Activated effector memory CD4-positive, alpha-beta T cell treated with Interleukin-2 at 50 U/mL for 16 hours (primary cell): ENCODE data around the gene PAIP2B.
"Not testable (repeated sequence)": the region's sequence is repeated elsewhere in the genome, so short reads cannot be mapped to it uniquely, and the experiment has no call there.

Source experiments
- DNase-seq: peaks from one replicate; pipeline ENCODE4 v3.0.0-alpha.2; 2020

Gene PAIP2B, protein sequence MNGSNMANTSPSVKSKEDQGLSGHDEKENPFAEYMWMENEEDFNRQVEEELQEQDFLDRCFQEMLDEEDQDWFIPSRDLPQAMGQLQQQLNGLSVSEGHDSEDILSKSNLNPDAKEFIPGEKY

DNA sequence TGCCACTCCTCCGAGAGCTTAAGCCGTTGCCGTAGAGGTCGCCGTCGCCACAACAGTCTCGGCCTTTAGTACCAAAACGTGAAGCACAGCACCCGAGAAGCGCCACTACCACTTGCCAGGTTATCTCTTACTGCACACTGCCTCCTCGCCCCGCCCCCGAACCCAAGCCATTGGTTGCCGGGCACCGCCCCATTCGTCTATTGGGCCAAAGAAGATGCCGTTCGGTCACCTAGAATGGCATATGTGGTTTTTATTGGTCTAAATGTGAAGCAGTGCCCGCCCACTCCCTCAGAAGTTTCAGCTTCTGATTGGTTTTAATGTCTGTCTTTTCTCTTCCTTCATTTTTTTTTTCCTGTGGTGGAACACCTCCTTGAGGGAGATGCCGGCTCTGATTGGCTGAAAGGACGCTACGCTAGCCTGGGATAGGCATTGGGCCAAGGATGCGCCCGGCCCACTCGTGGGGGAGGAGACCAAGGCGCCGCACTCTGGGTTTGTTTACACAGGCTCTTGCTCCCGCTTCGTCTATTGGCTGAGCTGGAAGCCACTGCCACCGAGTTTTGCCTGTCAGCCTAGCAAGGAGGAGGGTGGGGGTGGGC is at the start of gene PAIP2B:
Gene PAIP2B (minus strand): TSS at position 139 of the 596 bp plus-strand sequence. CDS start 24,514 bp downstream, outside the sequence.
- peak; percentile 98 for DNase-seq

DNA sequence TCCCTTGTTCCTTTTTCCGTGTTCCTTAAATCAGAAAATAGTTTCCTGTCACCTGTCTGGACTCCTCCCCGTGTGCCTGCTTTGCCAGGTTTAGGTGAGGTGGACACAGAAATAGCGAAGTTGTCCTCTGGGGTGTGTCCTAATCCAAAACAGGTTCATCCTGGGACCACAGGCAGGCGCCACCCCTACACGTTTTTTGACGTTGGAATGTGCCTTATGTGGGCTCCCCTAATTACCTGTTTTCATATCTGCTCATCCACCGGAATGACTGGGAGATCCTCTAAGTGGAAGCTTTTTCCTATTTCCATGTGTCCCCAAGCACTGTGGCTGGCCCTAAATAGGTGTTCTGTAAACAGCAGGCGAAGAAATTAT is 49.0 kb upstream of the PAIP2B start:
- DNase-seq, result no peak

DNA sequence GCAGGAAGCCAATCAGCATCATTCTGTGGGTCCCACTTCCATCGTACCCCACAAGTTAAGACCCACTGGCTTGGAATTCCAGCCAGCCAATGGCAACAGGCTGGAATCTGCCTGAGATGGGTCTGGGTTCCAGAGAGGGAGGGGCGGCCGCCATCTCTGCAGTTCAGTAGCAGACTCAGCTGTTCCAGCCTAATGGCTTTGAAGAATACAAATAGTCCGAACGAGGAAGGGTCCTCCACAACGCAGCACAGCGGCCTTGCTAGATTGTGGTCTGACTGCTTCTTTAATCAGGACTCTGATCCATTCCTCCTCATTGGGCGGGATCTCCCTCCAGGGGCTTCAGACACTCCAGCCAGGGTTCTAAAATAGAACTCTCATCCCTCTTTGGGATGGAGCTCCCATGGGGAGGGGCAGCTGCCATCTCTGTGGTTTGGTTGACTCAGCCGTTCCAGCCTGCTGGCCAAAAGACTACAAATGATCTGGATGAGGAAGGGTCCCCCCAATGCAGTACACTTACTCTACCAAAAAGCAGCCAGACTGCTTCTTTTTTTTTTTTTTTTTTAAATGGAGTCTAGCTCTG is 42.7 kb upstream of the PAIP2B start:
- DNase-seq, result no peak

DNA sequence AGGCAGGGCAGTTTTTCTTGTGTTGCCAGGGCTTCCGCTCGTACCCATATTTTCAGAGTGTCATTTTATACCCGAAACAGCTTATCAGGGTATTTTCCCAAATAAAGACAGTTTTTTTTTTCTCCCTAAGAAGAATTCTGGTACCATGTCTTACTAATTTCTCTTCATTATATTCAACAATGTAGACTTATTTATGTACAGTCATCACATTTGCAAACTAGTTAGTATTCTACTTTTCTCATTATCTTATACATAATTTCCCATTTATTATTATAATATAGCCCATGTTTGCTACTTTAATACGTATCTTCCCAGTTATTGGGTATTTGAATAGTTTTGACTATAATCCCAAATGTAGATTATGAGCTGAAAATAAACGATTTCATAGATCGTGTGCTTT is 36.5 kb upstream of the PAIP2B start:
- DNase-seq, result no peak

DNA sequence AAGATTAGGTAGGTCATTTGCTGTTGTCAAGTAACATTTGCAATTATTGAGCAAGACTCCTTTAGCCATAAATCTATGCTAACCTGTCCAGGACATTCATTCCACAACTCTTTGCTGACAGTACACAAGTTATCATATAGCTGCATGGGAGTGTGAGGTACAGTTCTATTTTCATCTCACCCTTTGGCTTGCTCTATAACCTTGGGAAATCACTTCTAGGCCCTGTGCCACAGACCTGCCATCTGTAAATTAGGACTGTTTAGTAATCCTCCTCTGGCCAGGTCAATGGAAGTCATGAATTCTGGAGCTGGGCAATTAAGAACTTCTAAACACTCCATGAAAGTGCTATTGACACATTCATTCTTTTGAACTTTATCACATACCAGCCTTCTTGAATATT is 34.6 kb upstream of the PAIP2B start:
- no peak for DNase-seq

DNA sequence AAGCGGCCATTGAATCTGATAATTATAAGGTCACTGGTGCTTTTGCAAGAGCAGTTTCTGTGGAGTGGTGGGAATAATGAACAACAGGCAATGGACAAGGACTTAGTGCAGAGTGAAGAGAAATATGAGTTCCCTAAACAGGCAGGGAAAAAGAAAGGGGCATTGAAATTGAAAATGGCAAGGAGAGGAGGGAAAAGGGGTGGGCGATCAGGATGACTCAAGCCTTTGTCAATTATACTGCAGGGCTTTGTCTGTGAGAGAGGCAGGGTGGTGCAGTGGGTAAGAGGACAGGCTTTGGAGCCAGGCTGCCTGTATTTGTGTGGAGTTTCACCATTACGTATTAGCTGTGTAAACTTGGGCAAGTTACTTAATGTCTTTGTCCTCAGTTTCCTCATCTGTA is 29.5 kb upstream of the PAIP2B start:
- no peak for DNase-seq

DNA sequence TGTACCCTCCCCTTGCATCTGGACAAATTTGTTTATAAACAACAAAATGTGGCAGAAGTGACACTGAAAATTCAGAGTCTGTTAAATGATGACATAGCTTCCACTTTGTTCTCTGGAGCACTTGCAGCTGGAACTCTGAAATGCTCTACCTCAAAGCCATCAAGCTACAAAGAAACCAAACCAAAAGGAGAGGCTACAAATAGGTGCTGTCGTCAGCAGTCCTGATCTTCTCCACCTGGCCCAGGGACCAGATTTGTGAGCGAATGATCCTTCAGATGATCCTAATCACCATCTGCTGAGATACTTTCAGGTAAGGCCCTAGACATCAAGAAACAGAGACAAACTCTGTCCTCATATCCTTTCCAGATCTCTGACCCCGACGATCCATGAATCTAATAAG is 27.9 kb upstream of the PAIP2B start:
- DNase-seq, result no peak

DNA sequence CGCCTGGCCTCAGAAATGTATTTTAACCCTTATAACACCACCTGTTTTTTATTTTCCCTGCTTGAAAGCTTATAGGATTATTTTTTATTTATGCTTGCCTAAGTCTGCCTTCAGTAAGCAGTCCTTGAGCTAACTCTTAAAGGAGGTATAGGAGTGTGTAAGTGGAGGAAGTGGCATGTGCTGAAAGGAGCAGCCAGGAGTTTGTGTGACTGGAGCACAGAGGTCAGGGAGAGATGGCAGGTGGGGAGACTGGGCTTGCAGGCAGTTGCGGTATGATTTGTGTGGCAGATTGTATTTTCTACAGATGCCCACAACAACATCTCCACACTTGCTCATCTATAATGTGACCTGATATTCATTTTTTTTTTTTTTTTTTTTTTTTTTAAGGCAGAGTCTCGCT is 27.2 kb upstream of the PAIP2B start:
- no peak for DNase-seq

DNA sequence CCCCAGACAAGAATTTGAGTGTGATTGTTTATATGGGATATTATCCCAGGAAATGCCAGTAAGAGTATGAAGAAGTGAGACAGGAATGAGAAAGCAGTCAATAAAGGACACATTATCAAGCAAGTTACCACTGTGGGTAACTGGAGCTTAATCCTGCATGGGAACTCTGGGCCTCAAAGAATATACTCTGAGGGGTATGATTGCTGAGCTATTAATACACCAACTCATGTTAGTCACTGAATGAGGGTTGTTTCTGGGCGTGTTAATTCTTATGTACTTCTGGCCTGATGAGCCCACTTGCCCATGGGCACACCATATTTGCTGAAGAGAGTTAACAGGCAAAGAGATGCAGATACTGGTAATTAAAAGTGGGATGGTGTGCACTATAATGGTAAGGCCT is 26.6 kb upstream of the PAIP2B start:
- no peak for DNase-seq

DNA sequence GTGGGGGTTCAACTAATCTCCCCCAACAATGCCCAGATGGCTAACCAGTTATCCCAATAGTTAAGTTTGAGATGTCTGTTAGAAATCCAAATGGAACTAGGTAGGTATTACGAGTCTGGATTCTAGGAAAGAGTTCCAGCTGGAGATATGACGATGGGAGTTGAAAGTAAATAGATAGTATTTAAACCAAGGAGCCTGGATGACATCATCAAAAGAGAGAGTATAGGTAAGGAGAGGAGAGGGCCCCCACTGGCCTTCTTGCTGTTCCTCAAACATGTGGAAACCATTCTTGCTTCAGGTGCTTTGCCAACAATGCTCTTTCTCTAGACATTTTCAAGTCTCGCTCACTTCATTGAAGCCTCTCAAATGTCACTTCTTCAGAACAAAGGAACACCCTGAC is 26.0 kb upstream of the PAIP2B start:
- no peak for DNase-seq

DNA sequence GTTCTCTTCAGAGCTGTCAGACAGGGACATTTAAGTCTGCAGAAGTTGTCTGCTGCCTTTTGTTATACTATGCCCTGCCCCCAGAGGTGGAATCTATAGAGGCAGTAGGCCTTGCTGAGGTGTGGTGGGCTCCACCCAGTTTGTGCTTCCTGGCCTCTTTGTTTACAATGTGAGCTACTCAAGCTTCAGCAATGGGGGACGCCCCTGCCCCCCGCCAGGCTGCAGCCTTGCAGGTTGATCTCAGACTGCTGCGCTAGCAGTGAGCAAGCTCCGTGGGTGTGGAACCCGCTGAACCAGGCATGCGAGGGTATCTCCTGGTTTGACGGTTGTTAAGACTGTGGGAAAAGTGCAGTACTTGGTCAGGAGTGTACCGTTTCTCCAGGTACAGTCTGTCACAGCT is 24.0 kb upstream of the PAIP2B start:
- no peak for DNase-seq

DNA sequence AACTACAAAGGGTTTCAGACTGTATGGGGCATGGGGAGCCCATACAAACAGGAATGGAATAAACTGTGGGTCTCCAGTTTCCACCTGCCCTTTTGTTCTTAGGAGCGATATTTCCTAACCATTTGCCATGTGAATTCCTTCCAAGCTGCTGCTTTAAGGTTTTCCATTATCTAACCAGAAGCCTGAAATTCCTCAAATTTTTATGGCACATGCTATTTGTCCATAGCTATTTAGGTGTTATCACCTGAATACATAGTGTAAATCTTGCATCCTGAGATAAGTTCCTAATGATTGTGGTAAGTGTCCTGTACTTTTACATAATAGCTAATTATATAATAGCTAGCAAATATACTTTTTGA is 17.4 kb upstream of the PAIP2B start:
- no peak for DNase-seq

DNA sequence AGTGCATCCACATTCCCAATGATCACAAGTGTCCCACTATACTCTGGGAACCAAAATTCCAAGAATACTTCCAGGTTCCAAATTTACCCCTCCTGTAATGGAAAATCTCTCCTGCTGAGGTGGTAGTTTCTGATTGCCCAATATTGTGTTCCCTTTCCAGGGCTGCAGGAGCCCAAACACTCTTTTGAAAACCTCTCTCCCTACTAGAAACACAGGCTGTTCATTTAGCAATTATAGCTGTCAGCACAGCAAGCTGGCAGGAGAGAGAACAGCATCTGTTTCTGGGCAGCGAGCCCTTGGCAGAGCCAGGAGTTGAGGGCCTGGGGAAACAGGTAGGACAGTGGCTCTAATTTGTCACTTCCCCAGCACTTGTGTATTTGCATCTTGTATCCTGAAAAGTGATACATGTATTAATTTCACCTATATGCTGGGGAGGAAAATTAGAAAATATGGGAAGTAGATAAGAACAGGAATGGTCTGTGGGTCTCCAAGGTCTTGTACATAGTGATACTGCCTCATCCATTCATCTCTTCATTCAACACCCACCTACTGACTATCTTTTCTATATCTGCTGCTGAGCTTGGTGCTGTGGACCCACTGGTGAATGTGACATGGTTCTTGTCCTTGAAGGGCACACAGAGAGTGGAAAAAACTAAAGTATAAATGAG is 16.9 kb upstream of the PAIP2B start:
- no peak for DNase-seq

DNA sequence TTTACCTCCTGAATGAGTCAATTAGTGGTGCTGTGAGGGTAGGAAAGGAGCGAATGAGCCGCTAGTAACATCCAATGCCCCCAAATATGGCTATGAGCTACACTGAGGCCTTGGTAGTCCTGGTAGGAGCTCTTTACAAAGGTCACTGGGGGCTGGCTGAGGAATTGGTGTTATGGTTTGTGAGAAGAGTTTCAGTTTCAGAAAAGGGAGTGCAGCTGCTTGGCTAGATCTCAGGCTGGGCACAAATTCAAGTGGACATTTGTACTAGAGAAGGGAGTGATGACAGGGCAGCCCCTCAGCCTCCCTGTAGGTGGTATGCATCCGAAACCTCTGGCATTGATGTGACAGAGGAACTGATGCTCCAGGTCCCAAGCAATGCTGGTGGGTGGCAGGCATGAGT is 13.9 kb upstream of the PAIP2B start:
- no peak for DNase-seq

DNA sequence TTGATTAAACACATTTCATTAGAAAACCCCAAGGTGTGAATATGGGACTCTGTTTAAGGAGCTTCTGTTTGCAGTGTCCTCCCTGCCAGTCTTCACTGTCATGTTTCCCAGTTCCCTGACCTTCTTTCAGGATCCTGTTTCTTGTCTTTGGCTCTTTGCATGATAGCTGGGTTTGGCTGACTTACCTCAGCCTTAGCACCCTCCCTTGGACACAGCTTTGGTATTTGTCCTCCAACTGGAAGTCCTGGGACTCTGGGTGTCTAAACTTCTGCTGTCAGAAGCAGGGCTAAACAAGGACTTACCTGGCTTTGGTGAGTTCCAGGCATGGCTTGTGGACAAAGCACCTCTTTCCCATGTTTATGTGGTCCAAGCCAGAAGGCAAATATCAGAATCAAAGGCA is 11.2 kb upstream of the PAIP2B start:
- DNase-seq, result no peak

DNA sequence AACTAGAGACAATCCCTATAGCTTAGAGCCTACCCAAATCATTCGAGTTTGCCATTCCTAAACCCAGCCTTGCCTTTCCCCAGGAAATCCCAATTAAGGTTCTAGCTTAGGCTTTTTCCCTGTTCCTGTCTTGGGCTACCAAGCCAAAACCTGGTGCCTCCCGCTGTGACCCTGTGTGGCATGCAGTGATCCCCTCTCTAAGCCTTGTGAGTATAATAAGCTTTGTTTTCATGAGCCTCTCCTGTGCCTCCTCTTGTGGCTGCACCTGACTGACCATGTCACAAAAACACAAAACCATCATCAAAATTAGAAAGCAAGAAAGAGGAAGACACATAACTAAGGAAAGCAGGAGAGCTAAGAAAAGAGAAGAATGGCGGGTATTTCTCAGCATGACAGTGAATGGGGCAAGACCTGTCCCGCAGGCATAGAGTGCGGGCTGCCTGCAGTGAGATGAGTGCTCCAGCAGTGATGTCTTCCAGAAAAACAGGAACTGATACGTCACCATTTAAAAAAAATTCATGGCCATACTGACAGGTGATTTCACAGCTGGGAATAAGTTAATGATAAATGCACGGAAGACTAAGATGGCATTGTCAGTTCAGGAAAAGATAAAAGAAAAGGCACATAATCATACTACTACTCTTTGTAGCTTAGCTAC is 9.2 kb upstream of the PAIP2B start:
- no peak for DNase-seq

DNA sequence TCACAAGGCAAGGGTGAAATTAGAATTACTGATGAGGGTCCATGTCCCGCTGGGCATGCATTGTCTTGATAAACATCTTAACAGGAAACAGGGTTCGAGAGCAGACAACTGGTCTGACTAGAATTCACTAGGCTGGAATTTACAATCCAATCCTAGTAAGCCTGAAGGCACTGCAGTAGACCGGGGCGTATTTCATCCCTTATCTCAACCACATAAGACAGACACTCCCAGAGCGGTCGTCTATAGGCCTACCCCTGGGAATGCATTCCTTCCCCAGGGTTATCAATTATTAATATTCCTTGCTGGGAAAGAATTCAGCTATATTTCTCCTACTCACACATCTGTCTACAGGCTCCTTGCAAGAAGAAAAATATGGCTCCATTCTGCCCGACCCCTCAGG is 6.2 kb upstream of the PAIP2B start:
- DNase-seq, result not testable (repeated sequence)

DNA sequence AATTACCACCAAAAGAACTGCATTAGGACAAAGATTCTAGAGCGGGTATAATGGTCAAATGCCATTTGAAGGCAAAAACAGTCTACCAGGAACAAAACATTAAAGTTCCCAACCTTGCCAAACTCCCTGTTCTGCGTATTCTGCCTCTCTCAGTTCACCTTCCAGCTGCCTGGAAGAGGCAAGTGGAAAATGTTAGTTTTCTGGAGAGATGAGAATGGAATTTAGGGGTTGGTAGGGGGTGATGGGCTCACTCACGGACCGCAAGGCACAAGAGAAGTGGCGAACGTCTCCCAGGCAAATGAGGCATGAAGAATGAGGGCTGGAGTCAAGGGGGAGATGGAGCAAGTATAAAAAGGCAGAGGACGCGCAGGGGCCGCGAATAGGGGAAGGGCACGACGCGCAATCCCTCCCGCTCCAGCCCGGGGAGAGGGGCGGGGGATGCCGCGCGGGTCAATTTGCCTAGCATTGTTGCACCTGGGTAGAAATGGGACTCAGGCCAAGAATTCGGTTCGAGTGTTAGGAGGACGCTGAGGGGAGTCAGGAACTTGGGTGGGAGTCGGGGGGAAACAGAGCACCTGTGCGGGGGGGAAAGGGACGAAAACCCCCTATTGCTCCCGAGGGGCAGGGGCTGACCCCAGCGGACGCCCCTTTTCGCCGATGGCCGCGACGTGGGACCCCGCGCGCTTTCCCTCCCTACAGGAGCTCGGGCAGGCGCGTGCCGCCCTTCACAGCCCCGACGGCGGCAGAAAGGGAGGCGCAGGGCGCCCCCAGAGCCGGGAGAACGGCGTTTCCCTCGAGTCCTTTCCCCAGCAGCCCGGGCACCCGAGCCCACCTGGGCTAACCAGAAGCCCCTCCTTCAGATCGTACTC is 573 bp downstream of the PAIP2B start:
- DNase-seq, result no peak

DNA sequence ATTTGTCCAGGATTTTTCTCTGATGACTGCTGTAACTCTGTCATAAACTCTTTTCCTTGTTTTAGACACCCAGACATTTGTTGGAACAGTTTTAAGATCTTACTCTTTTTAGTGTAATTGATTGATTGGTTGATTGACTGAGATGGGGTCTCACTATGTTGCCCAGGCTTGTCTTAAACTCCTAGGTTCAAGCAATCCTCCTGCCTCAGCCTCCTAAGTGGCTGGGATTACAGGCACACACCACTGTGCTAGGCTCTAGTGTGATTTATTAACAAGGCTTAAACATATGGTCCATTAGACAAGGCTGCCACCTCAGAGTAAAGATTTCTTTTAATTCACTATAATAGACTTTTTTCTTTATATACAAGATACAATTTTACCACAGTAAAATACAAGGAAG is 2.0 kb downstream of the PAIP2B start:
- no peak for DNase-seq

DNA sequence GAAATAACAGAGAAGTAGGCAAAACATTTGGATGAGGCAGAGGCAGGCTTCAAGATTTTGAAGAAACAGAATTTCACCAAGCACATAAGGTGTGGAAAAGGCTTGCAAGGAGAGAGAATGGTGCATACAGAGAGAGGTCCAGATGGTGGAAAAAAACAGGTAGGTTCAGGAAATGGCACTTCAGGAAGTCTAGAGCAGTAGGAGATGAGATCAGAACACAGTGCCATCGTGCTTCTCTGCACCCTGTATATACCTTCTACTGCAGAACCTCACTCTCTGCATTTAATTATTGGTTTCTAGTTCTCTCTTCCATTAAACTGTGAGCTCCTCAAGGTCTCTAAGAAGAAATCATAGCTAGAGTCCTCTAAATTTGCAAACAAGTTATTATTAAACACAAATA is 2.4 kb downstream of the PAIP2B start:
- DNase-seq, result no peak

DNA sequence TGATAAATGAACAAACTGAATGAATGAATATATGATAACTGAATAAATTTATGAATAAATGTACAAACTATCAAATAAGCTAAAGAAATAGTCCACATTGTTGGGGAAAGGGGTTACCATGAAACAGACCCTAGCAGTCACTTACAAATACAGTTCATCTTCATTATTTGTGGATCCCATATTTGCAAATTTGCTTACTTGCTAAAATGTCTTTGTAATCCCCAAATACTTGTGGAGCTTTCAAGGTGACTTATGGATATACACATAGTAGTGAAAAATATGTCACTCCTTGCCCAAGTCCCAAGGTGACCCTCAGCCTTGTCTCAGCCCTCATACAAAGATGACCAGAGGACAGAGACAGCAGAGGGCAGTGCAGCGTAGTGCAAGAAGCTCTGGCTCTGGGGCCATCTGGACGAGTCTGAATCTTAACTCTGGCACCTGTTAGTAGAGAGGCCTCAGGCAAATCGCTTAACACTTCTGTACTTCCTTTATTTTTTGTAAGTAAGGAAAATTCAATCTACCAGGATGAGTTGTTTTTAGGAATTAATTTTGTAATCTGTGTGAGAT is 3.1 kb downstream of the PAIP2B start:
- no peak for DNase-seq

DNA sequence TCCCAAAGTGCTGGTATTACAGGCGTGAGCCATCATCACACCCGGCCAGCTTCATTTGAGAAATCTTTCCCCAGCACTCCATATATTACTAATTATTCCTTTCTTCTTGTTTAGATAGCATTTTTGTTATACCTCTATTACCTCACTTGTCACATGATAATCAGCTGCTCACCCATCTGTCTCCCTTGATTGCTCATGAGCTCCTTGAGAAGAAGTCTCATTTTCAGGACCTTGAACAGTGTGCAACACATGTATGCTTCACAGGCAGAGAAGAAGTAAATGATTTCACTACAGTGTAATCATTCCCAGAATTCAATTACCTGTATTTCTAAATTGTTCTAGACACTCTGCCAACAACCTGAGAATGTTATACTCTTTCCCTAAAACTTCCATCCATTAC is 6.2 kb downstream of the PAIP2B start:
- DNase-seq, result no peak

DNA sequence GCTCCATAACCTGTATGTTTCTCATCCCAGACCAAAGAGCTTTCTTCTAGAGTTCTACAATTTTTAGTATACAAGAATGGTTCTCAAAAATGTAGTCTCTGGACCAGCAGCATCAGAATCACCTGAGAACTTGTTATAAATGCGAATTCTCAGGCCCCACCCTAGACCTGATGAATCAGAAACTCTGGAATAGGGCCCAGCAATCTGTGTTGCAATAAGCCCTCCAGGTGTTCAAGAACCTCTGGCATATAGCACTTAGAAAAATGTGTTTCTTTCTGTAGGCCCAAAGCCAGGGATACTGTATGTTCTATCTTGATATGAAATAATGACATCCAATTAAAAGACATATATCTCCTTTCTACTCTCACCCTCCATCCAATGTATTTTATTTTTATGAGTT is 10.4 kb downstream of the PAIP2B start:
- DNase-seq, result no peak
